Measurements from ENCODE around the gene GALNT18. TPM values are rescaled to one million over a fixed set of nuclear protein-coding genes. Genes with fewer than 3 reads are reported as not detected.

GALNT18 gene
- polyA plus RNA-seq, 1 experiment = 4.1 TPM

GRCh38 chr11:11237070-11237832 is 384.6 kb downstream of the GALNT18 start:
- DNase-seq (ENCODE audit: low read depth) = no peak
- CTCF ChIA-PET = no interaction called here
- POLR2A ChIA-PET = no interaction called here
- Histone ChIP-seq H3K27me3 (ENCODE audit: control insufficient read depth, insufficient read depth, low read length) (peaks cover 2% of the 10 kb centered on the region; the same call in 1 of the 2 replicates), H3K4me3 (ENCODE audit: low read depth, low read length) (no peak overlapping the region), H3K36me3 (ENCODE audit: control insufficient read depth, insufficient read depth, low read length) (no peaks in the 10 kb centered on the region)
- no peak for TF ChIP-seq CTCF (IDR thresholded peaks at IDR 0.05; ENCODE audit: insufficient read depth, low read depth, low read length)

GRCh38 chr11:11236498-11237059 is 385.2 kb downstream of the GALNT18 start:
- H3K36me3 ChIP-seq (ENCODE audit: control insufficient read depth, insufficient read depth, low read length) = no peaks in the 10 kb centered on the region
- no peak for DNase-seq (ENCODE audit: low read depth)
- ChIA-PET POLR2A (no interaction called here), CTCF (no interaction called here)
- no peak for TF ChIP-seq CTCF (IDR thresholded peaks at IDR 0.05; ENCODE audit: insufficient read depth, low read depth, low read length)
- H3K4me3 ChIP-seq (ENCODE audit: low read depth, low read length) = no peak overlapping the region
- H3K27me3 ChIP-seq (ENCODE audit: control insufficient read depth, insufficient read depth, low read length) = peaks cover 2% of the 10 kb centered on the region; the same call in 1 of the 2 replicates

GRCh38 chr11:11231763-11232162 is 390.0 kb downstream of the GALNT18 start:
- no peaks in the 10 kb centered on the region for H3K36me3 ChIP-seq (ENCODE audit: control insufficient read depth, insufficient read depth, low read length)
- TF ChIP-seq CTCF (IDR thresholded peaks at IDR 0.05; ENCODE audit: insufficient read depth, low read depth, low read length) = no peak
- H3K4me3 ChIP-seq (ENCODE audit: low read depth, low read length) = no peak overlapping the region
- CTCF ChIA-PET = interaction anchor here (0.9 to 1.2 kb wide), 2 partner anchors 12 to 566 kb away, joined by 3 read pairs; no protein-coding TSS in a partner anchor
- DNase-seq (ENCODE audit: low read depth) = no peak
- POLR2A ChIA-PET = no interaction called here
- peaks cover 2% of the 10 kb centered on the region for H3K27me3 ChIP-seq (ENCODE audit: control insufficient read depth, insufficient read depth, low read length)

- DNase-seq (ENCODE audit: low read depth) = no peak
- peaks cover 2% of the 10 kb centered on the region for H3K27me3 ChIP-seq (ENCODE audit: control insufficient read depth, insufficient read depth, low read length)
- H3K4me3 ChIP-seq (ENCODE audit: low read depth, low read length) = no peak overlapping the region
- peak; percentile 27; the same call in 1 of the 2 replicates for TF ChIP-seq CTCF (IDR thresholded peaks at IDR 0.05; ENCODE audit: insufficient read depth, low read depth, low read length)
- ChIA-PET CTCF (interaction anchor here (0.9 kb wide), 2 partner anchors 12 to 567 kb away, joined by 3 read pairs; no protein-coding TSS in a partner anchor), POLR2A (no interaction called here)
- H3K36me3 ChIP-seq (ENCODE audit: control insufficient read depth, insufficient read depth, low read length) = no peaks in the 10 kb centered on the region
Measured at GRCh38 chr11:11230802-11231562, 390.8 kb downstream of the GALNT18 start.

- POLR2A ChIA-PET = no interaction called here
- TF ChIP-seq CTCF (IDR thresholded peaks at IDR 0.05; ENCODE audit: insufficient read depth, low read depth, low read length) = no peak
- CTCF ChIA-PET = no interaction called here
- H3K36me3 ChIP-seq (ENCODE audit: control insufficient read depth, insufficient read depth, low read length) = no peaks in the 10 kb centered on the region
- DNase-seq (ENCODE audit: low read depth) = no peak
- peaks cover 2% of the 10 kb centered on the region for H3K27me3 ChIP-seq (ENCODE audit: control insufficient read depth, insufficient read depth, low read length)
- no peak overlapping the region for H3K4me3 ChIP-seq (ENCODE audit: low read depth, low read length)
Measured at GRCh38 chr11:11230087-11230486, 391.7 kb downstream of the GALNT18 start.
